Skin of body (tissue), 2 donors: ENCODE data around the gene PATJ. TPM values are rescaled to one million over a fixed set of nuclear protein-coding genes. Genes with fewer than 3 reads are reported as not detected.
"Not testable (repeated sequence)": the region's sequence is repeated elsewhere in the genome, so short reads cannot be mapped to it uniquely, and the experiment has no call there.

Source experiments
- DNase-seq: peaks from one replicate; lab custom pipeline; 2025; lab: John Stamatoyannopoulos, UW
- total RNA-seq: library from RNA; depleted of rRNA; stranded (reverse); fragments of >200 nt; gene quantifications from one replicate; pipeline ENCODE4 v1.2.3, GENCODE V29; 2014

PATJ gene
- total RNA-seq, 1 donor from 2014 or later, result 34.5 TPM

DNA sequence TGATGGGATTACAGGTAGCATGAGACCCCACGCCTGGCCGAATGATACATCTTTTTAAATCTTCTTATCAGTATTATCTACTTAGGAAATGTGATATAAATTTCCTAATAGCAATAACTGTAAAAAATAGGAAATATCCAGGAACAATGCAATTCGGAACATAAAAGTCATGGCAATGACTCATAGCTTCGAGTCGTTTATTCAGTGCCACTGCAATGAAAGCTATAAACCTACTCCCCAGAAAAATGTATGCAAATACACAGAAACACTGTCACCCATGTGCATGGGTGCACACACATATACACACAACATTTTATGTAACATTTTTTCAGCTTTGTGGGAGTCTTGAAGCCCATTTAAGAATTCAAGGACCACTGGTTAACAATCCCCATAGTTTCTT is 194.6 kb downstream of the PATJ start:
- no peak for DNase-seq

DNA sequence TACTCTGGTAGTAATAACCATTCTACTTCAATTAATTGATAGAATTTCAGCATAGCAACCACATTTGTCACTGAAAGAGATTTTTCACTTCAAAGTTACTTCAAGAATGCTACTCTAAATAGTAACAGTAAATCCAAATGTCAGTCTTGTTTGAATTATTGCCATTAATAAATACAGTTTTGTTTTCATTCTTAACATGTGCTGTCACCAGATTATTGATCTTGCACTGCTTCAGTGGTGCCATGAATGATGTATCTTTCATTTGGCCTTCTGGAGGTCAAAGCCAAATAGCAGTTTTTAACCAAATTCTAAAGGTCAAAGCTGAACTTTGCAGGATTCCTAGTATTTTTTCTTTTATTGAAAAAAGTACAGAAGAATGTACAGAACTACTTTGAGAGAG is 199.5 kb downstream of the PATJ start:
- DNase-seq, result no peak

DNA sequence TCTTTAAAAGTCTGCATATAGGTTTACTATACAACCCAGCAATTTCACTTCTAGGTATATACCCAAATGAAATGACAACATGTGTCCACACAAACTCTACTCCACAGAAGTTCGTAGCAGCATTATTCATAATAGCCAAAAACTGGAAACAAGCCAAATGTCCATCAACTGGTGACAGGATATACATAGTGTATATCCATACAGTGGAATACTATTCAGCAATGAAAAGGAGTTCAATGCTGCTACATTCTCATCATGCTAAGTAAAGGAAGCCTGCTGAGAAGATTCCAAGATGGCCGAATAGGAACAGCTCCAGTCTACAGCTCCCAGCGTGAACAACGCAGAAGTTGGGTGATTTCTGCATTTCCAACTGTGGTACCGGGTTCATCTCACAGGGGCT is 200.6 kb downstream of the PATJ start:
- DNase-seq, result no peak

DNA sequence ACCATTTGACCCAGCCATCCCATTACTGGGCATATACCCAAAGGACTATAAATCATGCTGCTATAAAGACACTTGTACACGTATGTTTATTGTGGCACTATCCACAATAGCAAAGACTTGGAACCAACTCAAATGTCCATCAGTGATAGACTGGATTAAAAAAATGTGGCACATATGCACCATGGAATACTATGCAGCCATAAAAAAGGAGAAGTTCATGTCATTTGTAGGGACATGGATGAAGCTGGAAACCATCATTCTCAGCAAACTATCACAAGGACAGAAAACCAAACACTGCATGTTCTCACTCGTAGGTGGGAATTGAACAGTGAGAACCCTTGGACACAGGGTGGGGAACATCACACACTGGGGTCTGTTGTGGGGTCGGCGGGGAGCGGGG is 206.4 kb downstream of the PATJ start:
- not testable (repeated sequence) for DNase-seq

DNA sequence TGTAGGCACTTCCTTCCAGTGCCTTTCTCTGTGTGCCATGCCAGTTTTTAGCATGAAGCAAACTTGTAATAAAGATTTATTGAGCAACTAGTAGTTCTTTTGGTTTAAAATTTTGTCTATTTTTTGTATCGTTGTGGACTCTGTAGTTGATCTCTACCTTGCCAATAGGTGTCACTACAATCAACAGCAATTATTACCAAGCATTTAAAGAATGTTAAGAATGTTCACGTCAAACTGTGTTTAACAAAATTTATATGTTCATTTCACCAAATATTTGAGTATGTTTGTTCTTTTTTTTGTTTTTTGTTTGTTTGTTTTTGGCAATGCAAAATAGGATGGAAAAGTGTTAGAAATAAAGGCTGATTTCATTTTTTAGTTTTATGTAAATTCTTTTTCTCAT is 208.1 kb downstream of the PATJ start:
- no peak for DNase-seq

DNA sequence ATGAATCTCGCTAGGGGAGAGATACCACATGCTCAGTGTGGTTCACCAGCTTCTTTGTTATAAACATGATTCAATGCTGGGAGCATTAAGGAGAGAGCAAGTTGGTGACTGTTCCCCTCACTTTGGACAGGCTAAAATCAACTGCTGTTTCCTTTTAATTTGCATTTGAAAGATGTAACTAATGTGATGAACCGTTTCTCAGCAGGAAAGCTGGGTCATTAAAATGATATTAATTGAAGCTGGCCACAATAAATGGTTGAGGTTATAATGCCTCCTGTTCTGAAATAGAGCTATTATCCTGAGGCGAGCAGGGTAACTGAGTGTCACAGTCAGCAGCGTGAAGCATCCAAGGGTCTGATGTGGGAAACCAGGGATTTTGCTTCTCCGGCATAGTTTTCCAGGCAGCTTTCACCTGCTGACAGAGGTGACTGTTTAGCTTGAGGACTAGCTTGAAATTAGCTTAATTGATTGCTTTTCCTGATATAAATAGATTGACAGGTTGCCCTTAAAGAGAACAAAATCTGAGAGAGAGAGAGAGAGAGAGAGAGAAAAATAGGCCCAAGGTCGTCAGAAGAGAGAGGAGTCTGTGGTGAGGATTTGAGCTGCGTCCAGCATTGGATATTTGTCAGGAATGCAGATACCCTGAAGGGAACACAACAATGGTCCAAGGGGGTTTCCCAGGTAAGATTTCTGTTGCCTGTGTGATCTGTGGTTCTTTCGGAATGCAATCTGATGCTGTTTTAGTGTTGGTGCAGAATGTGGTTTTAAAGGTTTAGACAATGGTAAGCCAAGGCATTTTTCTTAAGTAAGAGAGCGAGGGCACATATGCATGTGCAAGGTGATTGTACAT is 209.7 kb downstream of the PATJ start:
- no peak for DNase-seq

DNA sequence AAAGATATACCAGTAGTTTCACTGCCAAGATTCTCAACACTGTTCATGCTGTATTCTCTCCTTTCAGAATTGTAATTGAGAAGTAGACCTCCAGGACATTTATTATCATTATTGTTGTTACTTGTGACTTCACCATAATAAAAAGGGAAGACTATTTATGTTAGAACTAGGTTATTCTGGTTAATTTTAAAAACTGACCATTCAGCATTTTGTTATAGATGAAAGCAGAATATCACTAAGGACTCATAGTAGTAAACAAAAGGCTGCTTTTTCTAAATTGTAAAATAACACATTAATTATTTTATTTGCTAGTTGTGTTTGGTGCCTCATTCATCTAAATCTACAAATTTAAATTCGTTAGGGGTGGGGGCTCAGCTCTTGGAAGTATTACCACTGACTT is 210.4 kb downstream of the PATJ start:
- DNase-seq, result no peak

DNA sequence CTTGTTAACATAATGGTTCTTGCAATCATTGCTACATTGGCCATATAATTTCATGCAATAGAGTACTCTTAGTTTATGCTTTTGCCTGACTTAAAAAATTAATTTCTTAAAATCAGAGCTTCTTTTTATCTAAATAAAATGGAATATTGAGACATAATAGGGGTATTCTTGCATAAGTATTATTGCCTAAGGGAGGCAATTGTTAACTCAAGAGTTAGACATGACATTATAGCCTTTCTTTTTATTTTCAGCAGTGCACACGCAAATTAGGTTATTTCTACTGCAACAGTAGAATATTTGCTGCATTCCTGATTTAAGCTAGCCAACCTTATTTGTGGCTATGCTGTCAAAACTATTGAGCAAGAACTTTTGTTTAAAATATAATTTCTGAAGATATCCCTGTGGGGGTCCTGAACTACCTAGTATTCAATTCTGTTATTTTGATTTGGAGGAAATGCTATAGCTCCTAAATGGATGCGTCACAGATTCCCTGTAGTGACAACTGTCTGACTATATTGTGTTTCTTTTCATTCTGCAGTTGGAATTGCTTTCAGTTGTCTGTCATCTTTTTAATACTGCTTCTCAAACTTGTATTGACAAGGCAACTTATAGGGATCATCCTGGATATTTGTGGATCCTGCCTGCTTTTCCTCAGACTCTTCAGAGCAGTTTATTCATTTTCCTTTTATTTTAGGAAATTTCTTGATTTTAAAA is 211.0 kb downstream of the PATJ start:
- DNase-seq, result no peak

DNA sequence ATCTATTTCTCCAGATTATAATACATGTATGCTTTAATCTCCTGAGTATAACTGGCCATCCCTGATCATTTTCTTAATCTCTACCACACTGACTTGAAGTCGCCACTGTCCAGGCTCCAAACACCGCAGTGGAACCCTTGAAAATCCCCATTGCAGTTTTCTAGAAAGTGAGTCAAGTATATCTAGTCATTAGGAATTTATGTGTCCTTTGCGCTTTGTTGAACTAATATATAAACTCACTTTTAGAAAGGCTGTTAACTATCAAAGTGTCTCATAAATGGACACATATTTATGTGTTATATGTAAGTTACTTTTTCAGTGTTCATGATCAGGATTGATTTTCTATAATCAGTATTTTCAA is 211.5 kb downstream of the PATJ start:
- DNase-seq, result no peak

DNA sequence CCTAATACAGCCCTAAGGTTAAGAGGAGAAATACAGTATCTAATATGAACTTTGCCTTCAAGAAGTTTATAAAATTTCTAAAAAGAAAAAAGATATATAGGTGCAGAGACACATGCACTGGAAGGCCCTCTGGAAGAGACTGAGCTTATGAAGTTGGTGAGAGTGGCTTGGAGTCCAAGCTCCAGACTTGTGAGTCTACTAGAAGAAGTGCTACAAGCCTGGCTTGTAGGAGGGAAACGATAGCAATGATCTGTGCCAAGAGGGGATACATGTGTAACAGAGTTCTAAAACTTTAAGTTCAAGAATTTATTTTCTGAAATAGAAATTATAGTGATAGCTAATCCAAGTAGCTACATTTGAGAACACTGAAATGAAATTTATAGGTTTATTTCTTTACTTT is 213.0 kb downstream of the PATJ start:
- no peak for DNase-seq

DNA sequence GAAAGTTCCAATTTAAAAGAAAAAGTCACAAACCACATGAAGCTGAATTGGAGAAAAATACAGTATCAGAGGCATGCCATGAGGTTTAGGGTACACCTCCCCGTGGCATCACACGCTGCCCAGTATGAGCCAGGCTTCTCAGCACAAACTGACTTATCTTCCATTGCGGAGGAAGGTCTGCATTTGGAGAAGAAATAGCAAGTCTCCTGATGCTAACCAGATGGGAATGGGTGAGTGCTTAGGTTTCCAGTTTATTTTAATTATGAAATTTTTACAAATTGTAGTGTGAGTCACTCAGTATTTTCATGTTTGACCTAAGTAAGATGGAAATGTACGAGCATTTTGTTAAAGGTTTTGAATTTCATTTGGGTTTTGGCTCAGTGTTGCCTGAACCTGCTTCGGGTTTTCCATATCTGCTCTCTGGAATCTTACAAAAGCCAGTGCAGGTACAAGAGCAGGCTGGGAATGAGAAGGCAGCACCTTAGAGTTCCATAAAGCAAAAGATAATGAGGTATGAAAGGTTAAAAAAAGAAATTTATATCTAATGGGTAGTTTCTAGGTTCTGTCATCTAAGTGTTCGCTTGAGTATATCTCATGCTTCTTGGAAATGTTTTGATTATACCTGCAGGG is 213.9 kb downstream of the PATJ start:
- no peak for DNase-seq

DNA sequence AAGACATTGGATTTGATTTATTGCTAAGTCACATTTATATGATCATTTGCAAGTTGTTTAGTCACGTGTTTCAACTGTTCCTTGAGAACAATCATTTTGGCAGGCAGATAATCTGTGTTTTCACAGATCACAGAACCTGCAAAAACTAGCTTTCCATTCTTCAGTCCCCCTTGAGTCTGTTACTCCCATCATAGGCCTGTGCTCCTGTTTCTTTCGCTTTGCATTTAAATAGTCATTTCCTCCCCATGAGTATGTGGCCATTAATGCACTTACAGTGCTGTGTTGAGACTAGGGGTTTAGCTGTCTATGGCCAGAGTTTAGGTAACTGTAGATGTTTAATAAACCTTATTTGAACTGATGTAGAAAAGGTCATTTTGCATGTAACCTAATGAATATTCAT is 214.5 kb downstream of the PATJ start:
- no peak for DNase-seq

DNA sequence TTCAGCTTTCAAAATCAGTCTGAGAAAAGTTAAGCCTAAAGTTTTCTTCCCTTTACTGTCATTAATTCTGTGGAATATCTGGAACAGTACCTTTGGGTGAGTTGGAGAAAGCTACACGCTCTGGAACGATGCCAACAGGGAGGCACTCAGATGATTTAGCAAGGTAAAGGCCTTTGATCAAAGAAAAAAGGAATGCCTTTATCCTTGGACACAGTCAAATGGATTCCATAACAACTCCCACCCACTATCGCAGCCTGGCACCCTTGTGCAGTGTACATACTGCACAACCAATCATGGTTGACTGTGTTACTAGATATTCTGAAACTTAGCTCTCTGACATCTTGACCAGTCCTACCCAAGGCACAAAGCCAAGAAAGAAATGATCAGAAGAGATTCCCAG is 218.7 kb downstream of the PATJ start:
- no peak for DNase-seq

DNA sequence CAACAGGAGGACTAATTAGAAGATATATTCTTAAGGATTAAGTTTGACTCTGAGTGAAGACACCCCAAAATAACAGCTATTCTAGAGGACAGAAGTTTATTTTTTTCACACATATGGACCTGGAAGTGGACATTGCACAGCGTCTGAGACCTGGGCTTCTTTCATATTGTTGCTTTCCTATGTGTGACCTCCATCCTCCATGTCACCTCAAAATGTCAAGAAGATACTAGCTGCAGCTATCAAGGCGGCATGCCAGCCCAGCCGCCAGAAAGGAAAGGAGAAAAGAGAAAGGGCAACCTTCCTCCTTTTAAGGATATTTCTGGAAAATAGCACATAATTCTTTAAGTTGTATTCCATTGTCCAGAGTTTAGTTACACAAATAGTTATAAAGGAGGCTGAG is 220.4 kb downstream of the PATJ start:
- DNase-seq, result no peak

DNA sequence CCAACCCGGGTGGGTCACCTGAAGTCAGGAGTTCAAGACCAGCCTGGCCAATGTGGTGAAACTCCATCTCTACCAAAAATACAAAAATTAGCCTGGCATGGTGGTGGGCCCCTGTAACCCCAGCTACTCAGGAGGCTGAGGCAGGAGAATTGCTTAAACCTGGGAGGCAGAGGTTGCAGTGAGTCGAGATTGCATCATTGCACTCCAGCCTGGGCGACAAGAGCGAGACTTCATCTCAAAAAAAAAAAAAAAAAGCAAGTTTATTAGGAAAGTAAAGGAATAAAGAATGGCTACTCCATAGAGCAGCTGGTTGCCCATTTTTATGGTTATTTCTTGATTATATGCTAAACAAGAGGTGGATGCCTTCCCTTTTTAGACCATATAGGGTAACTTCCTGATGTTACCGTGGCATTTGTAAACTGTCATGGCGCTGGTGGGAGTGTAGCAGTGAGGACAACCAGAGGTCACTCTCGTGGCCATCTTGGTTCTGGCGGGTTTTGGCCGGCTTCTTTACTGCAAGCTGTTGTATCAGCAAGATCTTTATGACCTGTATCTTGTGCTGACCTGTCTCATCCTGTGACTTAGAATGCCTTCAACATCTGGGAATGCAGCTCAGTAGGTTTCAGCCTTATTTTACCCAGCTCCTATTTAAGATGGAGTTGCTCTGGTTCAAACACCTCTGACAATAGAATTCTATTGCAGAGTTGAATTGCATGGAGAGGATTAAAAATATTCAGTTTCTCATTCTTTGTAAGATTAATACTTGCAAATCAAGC is 224.4 kb downstream of the PATJ start:
- DNase-seq, result not testable (repeated sequence)

DNA sequence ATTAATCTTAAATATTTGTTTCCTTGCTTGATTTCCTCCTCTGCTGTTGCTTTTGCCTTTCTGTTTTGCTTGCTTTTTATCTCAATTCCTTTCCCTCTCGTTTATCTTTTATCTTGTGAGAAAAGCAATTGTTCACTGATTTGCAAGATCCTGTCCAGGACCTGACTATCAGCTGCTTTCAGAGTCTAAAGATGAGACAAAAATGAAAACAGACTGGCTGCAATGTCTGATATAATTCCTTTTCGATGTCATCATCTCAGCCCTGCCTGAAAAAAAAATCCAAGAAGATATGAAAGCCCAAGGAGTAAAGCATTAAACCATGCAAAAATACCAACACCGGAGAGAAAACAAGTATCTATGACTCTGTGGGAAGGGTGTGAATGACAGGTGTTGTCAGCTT is 225.5 kb downstream of the PATJ start:
- no peak for DNase-seq

DNA sequence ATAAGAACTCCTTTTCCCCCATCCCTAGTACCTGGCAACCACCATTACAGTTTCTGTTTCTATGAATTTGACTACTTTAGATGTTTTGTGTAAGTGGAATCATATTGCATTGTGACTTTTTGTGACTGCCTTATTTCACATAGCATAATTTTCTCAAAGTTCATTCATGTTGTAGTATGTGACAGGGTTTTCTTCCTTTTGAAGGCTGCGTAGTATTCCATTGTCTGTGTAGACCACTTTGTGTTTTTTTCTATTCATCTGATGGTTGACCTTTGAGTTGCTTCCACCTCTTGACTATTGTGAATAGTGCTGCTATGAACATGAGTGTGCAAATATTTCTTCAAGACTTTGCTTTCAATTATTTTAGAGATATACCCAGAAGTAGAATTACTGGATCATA is 226.6 kb downstream of the PATJ start:
- DNase-seq, result no peak

DNA sequence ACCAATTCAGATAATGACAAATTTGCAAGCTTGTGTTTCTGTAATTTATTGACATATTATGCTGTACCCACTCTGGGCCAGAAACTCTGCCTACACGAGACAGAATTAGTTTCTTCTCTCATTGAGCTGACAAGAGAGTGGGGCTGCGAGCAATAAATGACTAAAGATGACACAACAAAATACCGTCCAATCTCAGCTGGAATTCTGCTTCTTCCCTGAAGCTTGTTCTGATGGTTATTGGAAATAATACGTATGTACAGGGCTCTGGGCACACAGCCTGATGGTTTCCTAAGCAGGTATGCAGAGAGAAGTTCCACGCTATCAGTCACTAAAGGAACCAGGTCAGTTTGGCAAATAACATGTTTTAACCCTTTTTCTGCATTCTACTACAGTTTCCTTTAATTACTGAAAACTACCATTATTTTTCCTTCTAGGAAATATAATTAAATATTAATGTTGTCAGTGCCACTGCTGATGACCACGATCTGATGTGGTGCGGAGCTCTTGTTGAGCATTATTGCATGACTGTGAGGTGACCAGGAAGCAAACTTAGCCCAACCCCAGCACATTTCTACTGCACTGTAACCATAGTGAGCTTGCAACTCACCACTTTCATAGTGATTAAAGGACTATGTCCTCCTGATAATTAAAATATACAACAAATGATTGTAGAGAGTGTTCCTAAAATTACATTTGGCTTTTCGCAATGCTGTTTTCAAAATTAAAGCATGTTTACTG is 231.0 kb downstream of the PATJ start:
- no peak for DNase-seq

DNA sequence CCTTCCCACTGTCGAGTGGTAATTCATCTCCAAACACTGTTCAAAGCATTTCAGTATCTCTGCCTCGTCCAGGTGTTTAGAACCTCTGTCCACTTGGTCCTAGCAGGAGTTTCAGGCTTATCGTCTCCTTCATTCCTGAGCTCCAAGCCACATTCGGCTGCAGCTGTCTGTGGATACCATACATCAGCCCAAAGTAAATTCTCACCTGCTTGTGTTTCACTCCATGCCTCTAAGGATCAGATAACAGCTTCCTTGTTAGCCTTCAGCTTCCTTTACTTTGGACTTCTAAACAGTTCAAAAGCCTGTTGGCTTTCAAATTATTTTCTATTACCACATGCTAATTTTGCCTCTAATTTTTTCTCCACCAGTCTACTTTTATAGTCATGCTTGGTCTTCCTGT is 233.4 kb downstream of the PATJ start:
- DNase-seq, result no peak

DNA sequence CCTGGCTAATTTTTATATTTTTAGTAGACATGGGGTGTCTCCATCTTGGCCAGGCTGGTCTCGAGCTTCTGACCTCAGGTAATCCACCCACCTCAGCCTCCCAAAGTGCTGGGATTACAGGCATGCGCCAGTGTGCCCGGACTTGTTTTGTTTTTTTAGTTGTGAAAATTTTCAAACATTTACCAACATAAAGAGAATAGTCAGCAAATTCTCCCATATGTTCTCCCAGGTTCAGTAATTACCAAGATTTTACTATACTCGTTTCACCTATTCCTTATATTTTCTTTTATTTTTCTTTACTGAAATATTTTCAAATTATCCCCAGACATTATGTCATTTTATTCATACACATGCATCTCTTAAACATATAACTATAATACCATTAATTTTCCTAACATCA is 234.3 kb downstream of the PATJ start:
- DNase-seq, result no peak

DNA sequence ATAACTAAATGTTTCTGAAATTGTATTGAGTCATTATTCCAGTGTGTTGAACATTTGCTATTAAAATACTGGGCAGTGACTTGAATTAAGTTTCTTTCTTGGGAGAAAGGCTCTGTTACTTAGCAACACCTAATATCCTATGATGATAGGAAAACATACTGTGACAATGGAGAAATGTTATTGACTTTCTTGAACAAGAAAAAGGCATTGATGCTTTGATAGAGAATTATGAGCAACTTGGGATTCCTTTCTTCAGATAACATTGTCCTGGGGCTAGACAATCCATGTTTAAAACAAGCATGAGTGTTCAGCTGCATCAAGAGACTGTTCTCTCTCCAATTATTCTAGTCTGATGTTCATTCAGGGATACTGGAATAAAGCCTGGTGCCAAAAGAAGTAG is 236.5 kb downstream of the PATJ start:
- no peak for DNase-seq
